Neural progenitor cell (in vitro differentiated cells): ENCODE measurements around the gene SMIM38.

Source experiments
- CTCF ChIP-seq: fragments of 200-600 bp; sonication (generic); IDR thresholded peaks from 2 replicates; pipeline ENCODE4 v1.5.1; 2017; ENCODE audit warnings: antibody characterized with exemption, mild to moderate bottlenecking
- EZH2 ChIP-seq: fragments of 200-600 bp; sonication (generic); IDR thresholded peaks from 2 replicates; pipeline ENCODE4 v1.6.1; 2017; ENCODE audit warnings: antibody characterized with exemption, mild to moderate bottlenecking, moderate library complexity
- EZH2phosphoT487 ChIP-seq: fragments of 200-600 bp; sonication (generic); IDR thresholded peaks from 2 replicates; pipeline ENCODE4 v1.6.1; 2017; ENCODE audit warnings: antibody characterized with exemption

DNA sequence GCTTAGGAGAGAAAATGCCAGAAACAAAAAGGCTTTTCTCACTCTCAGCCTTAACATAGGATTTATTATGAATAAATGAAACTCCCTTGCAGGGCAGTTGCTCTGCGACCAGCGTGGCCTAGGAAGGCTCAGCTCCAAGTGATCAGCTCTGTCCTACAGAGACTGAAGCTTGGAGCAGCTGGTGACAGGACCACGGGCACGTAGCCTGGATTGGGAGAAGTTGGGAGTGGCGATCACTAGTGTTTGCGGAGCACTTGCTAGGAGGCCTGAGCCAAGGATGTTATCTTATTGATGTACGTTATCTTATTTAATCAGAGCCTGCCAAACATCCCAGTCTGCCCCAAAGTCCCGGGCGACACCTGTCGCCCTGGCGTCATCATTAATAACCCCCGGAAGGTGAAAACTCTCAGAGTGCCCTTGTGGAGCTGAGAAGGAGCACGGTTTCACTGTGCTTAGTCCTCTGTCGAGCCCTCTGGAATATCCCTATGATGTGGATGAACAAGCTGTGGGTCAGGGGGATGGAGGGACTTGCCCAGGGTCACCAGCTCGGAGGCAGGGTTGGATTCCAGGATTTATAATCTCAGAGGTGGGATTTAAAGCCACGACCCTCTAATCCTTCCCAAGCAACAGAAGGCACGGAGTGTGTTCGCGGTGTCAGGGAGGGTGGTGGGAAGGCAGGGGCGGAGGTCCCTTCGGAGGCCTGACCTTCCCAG lies 40.8 kb upstream of the SMIM38 start:
- no peak for TF ChIP-seq CTCF
- TF ChIP-seq EZH2phosphoT487: no peak
- TF ChIP-seq EZH2: no peak
